Measurements from ENCODE around the gene WBP2NL.
"Not testable (repeated sequence)": the region's sequence is repeated elsewhere in the genome, so short reads cannot be mapped to it uniquely, and the experiment has no call there.

WBP2NL gene

GRCh38 chr22:42068291-42068690 is 69.7 kb downstream of the WBP2NL start:
- no peak for TF ChIP-seq CTCF (conservative IDR thresholded peaks at IDR 0.05; ENCODE audit: control insufficient read depth, insufficient read depth, low read depth, low read length)
- no peak for DNase-seq (ENCODE audit: low read depth)
- H3K4me3 ChIP-seq (ENCODE audit: control insufficient read depth, low read depth, low read length): no peak overlapping the region

- peak overlapping the region; percentile 60 for H3K4me3 ChIP-seq (ENCODE audit: control insufficient read depth, low read depth, low read length)
- no peak for DNase-seq (ENCODE audit: low read depth)
- TF ChIP-seq CTCF (conservative IDR thresholded peaks at IDR 0.05; ENCODE audit: control insufficient read depth, insufficient read depth, low read depth, low read length): no peak
Measured at GRCh38 chr22:42069801-42070516, 71.4 kb downstream of the WBP2NL start.

GRCh38 chr22:42070517-42071422 is 72.2 kb downstream of the WBP2NL start, which contains the start of gene NAGA:
Gene NAGA (minus strand): TSS chr22:42070812. CDS start chr22:42070297, 515 bp downstream.
- peak; percentile 95 for DNase-seq (ENCODE audit: low read depth)
- peak within 1 kb of the TSS; percentile 60 for H3K4me3 ChIP-seq (ENCODE audit: control insufficient read depth, low read depth, low read length)
- TF ChIP-seq CTCF (conservative IDR thresholded peaks at IDR 0.05; ENCODE audit: control insufficient read depth, insufficient read depth, low read depth, low read length): no peak

- not testable (repeated sequence) for DNase-seq (ENCODE audit: low read depth); H3K4me3 ChIP-seq (ENCODE audit: control insufficient read depth, low read depth, low read length)
Measured at GRCh38 chr22:42071508-42071907, 72.9 kb downstream of the WBP2NL start.

- no peak overlapping the region for H3K4me3 ChIP-seq (ENCODE audit: control insufficient read depth, low read depth, low read length)
- DNase-seq (ENCODE audit: low read depth): no peak
- TF ChIP-seq CTCF (conservative IDR thresholded peaks at IDR 0.05; ENCODE audit: control insufficient read depth, insufficient read depth, low read depth, low read length): no peak
Measured at GRCh38 chr22:42072606-42073330, 74.2 kb downstream of the WBP2NL start.

GRCh38 chr22:42073621-42074041 is 75.0 kb downstream of the WBP2NL start:
- peak overlapping the region; percentile 66 for H3K4me3 ChIP-seq (ENCODE audit: control insufficient read depth, low read depth, low read length)
- DNase-seq (ENCODE audit: low read depth): no peak
- TF ChIP-seq CTCF (conservative IDR thresholded peaks at IDR 0.05; ENCODE audit: control insufficient read depth, insufficient read depth, low read depth, low read length): no peak
